Tibial nerve (tissue), 3 donors: ENCODE data around the gene FBXO27.

Experiments
- POLR2A ChIP-seq, 2 donors: fragments of 450-650 bp; IDR thresholded peaks; one replicate each; pipeline ENCODE4 v1.6.1; 2017; ENCODE audit warnings: antibody characterized with exemption in 2 of 2, mild to moderate bottlenecking in 2 of 2, moderate library complexity in 2 of 2
- TF ChIP-seq, protein P1 (sequence below), 5 experiments: fragments of 200-600 bp in 3 of 5; fragments of 450-650 bp in 2 of 5; sonication (generic) in 3 of 5; IDR thresholded peaks; one replicate each; pipeline ENCODE4 v1.5.1; 2016 to 2019; ENCODE audit warnings: antibody characterized with exemption in 5 of 5, mild to moderate bottlenecking in 3 of 5, moderate library complexity in 2 of 5

DNA sequence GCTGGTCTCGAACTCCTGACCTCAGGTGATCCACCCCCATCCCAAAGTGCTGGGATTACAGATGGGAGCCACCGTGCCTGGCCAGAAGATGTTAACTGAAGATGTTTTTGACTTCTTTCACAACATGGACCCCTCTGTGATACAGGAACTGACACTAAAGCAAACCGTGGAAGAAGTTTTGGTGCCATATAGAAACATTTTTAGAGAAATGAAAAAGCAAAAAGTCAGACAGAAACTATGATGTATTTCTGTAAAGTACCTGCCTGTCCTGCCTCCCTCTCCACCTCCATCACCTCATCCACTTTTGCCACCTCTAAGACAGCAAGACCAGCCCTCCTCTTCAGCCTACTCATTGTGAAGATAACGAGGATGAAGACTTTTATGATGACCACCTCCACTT, 11.3 kb downstream of the FBXO27 start:
- TF ChIP-seq, protein P1, sequence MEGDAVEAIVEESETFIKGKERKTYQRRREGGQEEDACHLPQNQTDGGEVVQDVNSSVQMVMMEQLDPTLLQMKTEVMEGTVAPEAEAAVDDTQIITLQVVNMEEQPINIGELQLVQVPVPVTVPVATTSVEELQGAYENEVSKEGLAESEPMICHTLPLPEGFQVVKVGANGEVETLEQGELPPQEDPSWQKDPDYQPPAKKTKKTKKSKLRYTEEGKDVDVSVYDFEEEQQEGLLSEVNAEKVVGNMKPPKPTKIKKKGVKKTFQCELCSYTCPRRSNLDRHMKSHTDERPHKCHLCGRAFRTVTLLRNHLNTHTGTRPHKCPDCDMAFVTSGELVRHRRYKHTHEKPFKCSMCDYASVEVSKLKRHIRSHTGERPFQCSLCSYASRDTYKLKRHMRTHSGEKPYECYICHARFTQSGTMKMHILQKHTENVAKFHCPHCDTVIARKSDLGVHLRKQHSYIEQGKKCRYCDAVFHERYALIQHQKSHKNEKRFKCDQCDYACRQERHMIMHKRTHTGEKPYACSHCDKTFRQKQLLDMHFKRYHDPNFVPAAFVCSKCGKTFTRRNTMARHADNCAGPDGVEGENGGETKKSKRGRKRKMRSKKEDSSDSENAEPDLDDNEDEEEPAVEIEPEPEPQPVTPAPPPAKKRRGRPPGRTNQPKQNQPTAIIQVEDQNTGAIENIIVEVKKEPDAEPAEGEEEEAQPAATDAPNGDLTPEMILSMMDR (IDR thresholded peaks at IDR 0.05), result no peak
- no peak for TF ChIP-seq POLR2A (IDR thresholded peaks at IDR 0.05)
